ENCODE results near the gene ST6GALNAC3. TPM values are rescaled to one million over a fixed set of nuclear protein-coding genes. Genes with fewer than 3 reads are reported as not detected.

The ST6GALNAC3 gene
- polyA plus RNA-seq, 2 donors, result 0.27 to 0.29 TPM

GRCh38 chr1:76274718-76275117, 200.2 kb downstream of the ST6GALNAC3 start:
- Histone ChIP-seq H3K27ac (ENCODE audit: low read depth in 2 of 2, low read length in 1 of 2) (no peak overlapping the region), H3K36me3 (ENCODE audit: control insufficient read depth in 2 of 2, insufficient read depth in 2 of 2, low read length in 1 of 2) (no peaks in the 10 kb centered on the region), H3K4me1 (ENCODE audit: control insufficient read depth in 2 of 2, insufficient read depth in 2 of 2, low read length in 1 of 2) (no peaks in the 10 kb centered on the region), H3K27me3 (ENCODE audit: control insufficient read depth in 1 of 2, insufficient read depth in 2 of 2, low read length in 2 of 2) (no peaks in the 10 kb centered on the region), H3K4me3 (ENCODE audit: low read depth in 1 of 2, low read length in 2 of 2) (no peak overlapping the region), H3K9me3 (ENCODE audit: control insufficient read depth in 2 of 2, insufficient read depth in 1 of 2, low read depth in 1 of 2, low read length in 1 of 2) (no peaks in the 10 kb centered on the region)
- 84 to 87% methylated on average over 3 of the region's 3 CpGs for WGBS, 2 donors

GRCh38 chr1:76278711-76279100, 204.2 kb downstream of the ST6GALNAC3 start:
- H3K4me3 ChIP-seq (ENCODE audit: low read depth in 1 of 2, low read length in 2 of 2), result no peak overlapping the region
- H3K36me3 ChIP-seq (ENCODE audit: control insufficient read depth in 2 of 2, insufficient read depth in 2 of 2, low read length in 1 of 2), result no peaks in the 10 kb centered on the region
- WGBS, 2 donors, result 68 to 72% methylated on average over 7 of the region's 7 CpGs
- no peaks in the 10 kb centered on the region for H3K27me3 ChIP-seq (ENCODE audit: control insufficient read depth in 1 of 2, insufficient read depth in 2 of 2, low read length in 2 of 2)
- no peaks in the 10 kb centered on the region for H3K9me3 ChIP-seq (ENCODE audit: control insufficient read depth in 2 of 2, insufficient read depth in 1 of 2, low read depth in 1 of 2, low read length in 1 of 2)
- no peaks in the 10 kb centered on the region for H3K4me1 ChIP-seq (ENCODE audit: control insufficient read depth in 2 of 2, insufficient read depth in 2 of 2, low read length in 1 of 2)
- H3K27ac ChIP-seq (ENCODE audit: low read depth in 2 of 2, low read length in 1 of 2), result no peak overlapping the region

DNA sequence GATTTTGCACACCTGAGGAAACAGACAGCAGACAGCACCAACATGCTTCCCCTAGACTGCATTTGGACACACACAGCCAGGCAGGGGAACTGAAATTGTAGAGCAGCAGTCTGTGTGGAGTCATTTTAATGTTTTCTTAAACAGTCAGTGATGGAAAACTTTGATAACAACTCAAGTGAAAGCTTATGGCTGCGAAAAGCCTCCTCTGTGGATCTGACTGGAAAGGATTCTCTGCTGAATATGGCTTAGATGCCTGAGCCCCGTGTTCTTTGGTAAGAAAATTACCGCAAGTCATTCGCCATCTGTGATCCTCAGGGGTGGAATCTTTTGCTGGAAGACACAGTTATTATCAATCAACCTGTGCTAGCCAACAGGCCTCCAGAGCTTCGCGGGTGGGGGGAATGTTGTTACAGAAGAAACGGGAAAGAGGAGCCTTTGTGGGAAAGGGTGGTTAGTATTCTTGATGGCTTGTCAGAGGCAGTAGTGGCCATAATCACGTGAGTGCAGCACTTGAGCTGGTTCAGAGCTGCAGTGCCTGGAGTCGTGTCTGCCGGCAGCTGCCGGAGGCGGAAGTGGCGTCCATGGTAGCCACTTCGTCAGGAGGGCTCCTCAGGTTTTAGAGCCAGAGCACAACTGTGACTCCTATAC, 204.7 kb downstream of the ST6GALNAC3 start:
- Histone ChIP-seq H3K27me3 (ENCODE audit: control insufficient read depth in 1 of 2, insufficient read depth in 2 of 2, low read length in 2 of 2) (no peaks in the 10 kb centered on the region), H3K36me3 (ENCODE audit: control insufficient read depth in 2 of 2, insufficient read depth in 2 of 2, low read length in 1 of 2) (no peaks in the 10 kb centered on the region), H3K4me3 (ENCODE audit: low read depth in 1 of 2, low read length in 2 of 2) (no peak overlapping the region), H3K27ac (ENCODE audit: low read depth in 2 of 2, low read length in 1 of 2) (no peak overlapping the region), H3K4me1 (ENCODE audit: control insufficient read depth in 2 of 2, insufficient read depth in 2 of 2, low read length in 1 of 2) (no peaks in the 10 kb centered on the region), H3K9me3 (ENCODE audit: control insufficient read depth in 2 of 2, insufficient read depth in 1 of 2, low read depth in 1 of 2, low read length in 1 of 2) (no peaks in the 10 kb centered on the region)
- 76 to 78% methylated on average over 14 of the region's 14 CpGs for WGBS, 2 donors

DNA sequence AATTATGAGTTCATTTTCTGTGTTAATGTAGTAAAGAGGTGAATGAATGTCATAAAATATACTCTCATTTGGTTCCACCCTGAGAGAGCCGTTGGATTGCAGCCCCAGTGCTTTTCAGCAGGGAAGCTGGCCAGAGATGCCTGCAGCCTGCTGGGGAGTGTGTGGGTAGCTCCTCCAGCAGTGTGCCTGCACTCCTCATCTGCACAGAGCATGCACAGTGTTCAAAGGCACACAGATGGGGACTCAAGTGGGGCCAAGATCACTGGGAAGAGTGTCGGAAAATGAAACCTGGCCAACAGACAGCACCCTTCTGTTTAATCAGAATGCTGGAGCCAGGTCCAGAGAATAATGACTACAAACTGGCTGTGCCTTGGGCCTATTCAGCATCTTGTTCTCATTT, 206.8 kb downstream of the ST6GALNAC3 start:
- Histone ChIP-seq H3K36me3 (ENCODE audit: control insufficient read depth in 2 of 2, insufficient read depth in 2 of 2, low read length in 1 of 2) (no peaks in the 10 kb centered on the region), H3K27ac (ENCODE audit: low read depth in 2 of 2, low read length in 1 of 2) (no peak overlapping the region), H3K4me1 (ENCODE audit: control insufficient read depth in 2 of 2, insufficient read depth in 2 of 2, low read length in 1 of 2) (no peaks in the 10 kb centered on the region), H3K9me3 (ENCODE audit: control insufficient read depth in 2 of 2, insufficient read depth in 1 of 2, low read depth in 1 of 2, low read length in 1 of 2) (no peaks in the 10 kb centered on the region), H3K4me3 (ENCODE audit: low read depth in 1 of 2, low read length in 2 of 2) (no peak overlapping the region), H3K27me3 (ENCODE audit: control insufficient read depth in 1 of 2, insufficient read depth in 2 of 2, low read length in 2 of 2) (no peaks in the 10 kb centered on the region)
- 49 to 64% methylated on average over 2 of the region's 2 CpGs for WGBS, 2 donors

DNA sequence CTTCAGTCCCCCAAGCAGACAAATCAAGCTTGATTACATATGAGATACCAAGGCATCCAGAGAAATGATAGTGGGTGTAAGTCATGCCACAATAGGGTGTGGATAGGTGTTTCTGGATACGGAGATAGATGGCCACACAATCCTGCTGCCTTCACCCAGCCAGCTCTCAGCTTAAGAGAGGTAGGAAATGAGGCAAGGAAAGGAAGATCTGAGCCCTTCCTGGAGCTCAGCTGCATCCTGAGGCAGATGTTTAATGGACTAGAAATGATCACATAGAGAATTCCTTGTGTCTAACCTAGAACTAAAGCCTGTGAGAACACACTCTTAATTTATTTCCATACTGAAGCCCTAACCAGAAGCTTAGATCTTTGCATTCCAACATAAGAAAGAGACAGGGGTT, 210.3 kb downstream of the ST6GALNAC3 start:
- Histone ChIP-seq H3K36me3 (ENCODE audit: control insufficient read depth in 2 of 2, insufficient read depth in 2 of 2, low read length in 1 of 2) (no peaks in the 10 kb centered on the region), H3K9me3 (ENCODE audit: control insufficient read depth in 2 of 2, insufficient read depth in 1 of 2, low read depth in 1 of 2, low read length in 1 of 2) (no peaks in the 10 kb centered on the region), H3K27ac (ENCODE audit: low read depth in 2 of 2, low read length in 1 of 2) (no peak overlapping the region), H3K27me3 (ENCODE audit: control insufficient read depth in 1 of 2, insufficient read depth in 2 of 2, low read length in 2 of 2) (no peaks in the 10 kb centered on the region), H3K4me1 (ENCODE audit: control insufficient read depth in 2 of 2, insufficient read depth in 2 of 2, low read length in 1 of 2) (no peaks in the 10 kb centered on the region), H3K4me3 (ENCODE audit: low read depth in 1 of 2, low read length in 2 of 2) (no peak overlapping the region)
- WGBS, 2 donors, result 62 to 69% methylated on average over 1 of the region's 1 CpG

GRCh38 chr1:76285578-76286135, 211.1 kb downstream of the ST6GALNAC3 start:
- no peak overlapping the region for H3K4me3 ChIP-seq (ENCODE audit: low read depth in 1 of 2, low read length in 2 of 2)
- H3K27me3 ChIP-seq (ENCODE audit: control insufficient read depth in 1 of 2, insufficient read depth in 2 of 2, low read length in 2 of 2), result no peaks in the 10 kb centered on the region
- no peaks in the 10 kb centered on the region for H3K36me3 ChIP-seq (ENCODE audit: control insufficient read depth in 2 of 2, insufficient read depth in 2 of 2, low read length in 1 of 2)
- no peaks in the 10 kb centered on the region for H3K9me3 ChIP-seq (ENCODE audit: control insufficient read depth in 2 of 2, insufficient read depth in 1 of 2, low read depth in 1 of 2, low read length in 1 of 2)
- 75 to 84% methylated on average over 4 of the region's 4 CpGs for WGBS, 2 donors
- H3K27ac ChIP-seq (ENCODE audit: low read depth in 2 of 2, low read length in 1 of 2), result no peak overlapping the region
- H3K4me1 ChIP-seq (ENCODE audit: control insufficient read depth in 2 of 2, insufficient read depth in 2 of 2, low read length in 1 of 2), result no peaks in the 10 kb centered on the region

DNA sequence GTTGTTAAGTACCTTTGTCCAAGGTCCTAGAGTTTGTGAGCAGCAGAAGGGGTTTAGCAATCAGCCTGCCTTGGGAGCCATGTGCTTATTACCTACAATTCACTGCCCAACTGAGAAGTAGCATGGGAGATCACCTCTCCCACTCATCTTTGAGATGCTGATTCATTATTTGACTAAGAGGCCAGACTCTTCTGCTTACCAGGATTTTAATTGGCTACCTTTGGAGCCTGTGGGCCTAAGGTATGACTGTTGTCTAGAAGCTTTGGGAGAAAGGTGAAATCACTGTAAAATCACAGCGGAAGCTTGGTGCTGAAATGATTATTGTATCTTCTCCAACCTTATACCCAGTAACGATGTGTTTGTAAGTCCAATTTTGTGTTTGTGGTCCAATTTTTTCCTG, 213.4 kb downstream of the ST6GALNAC3 start:
- Histone ChIP-seq H3K36me3 (ENCODE audit: control insufficient read depth in 2 of 2, insufficient read depth in 2 of 2, low read length in 1 of 2) (no peaks in the 10 kb centered on the region), H3K4me1 (ENCODE audit: control insufficient read depth in 2 of 2, insufficient read depth in 2 of 2, low read length in 1 of 2) (no peaks in the 10 kb centered on the region), H3K27me3 (ENCODE audit: control insufficient read depth in 1 of 2, insufficient read depth in 2 of 2, low read length in 2 of 2) (no peaks in the 10 kb centered on the region), H3K9me3 (ENCODE audit: control insufficient read depth in 2 of 2, insufficient read depth in 1 of 2, low read depth in 1 of 2, low read length in 1 of 2) (no peaks in the 10 kb centered on the region), H3K4me3 (ENCODE audit: low read depth in 1 of 2, low read length in 2 of 2) (no peak overlapping the region), H3K27ac (ENCODE audit: low read depth in 2 of 2, low read length in 1 of 2) (no peak overlapping the region)
- WGBS, 2 donors, result 90 to 91% methylated on average over 2 of the region's 2 CpGs

GRCh38 chr1:76288758-76289483, 214.4 kb downstream of the ST6GALNAC3 start:
- H3K4me3 ChIP-seq (ENCODE audit: low read depth in 1 of 2, low read length in 2 of 2), result no peak overlapping the region
- no peak overlapping the region for H3K27ac ChIP-seq (ENCODE audit: low read depth in 2 of 2, low read length in 1 of 2)
- H3K27me3 ChIP-seq (ENCODE audit: control insufficient read depth in 1 of 2, insufficient read depth in 2 of 2, low read length in 2 of 2), result no peaks in the 10 kb centered on the region
- 89 to 91% methylated on average over 5 of the region's 5 CpGs for WGBS, 2 donors
- H3K4me1 ChIP-seq (ENCODE audit: control insufficient read depth in 2 of 2, insufficient read depth in 2 of 2, low read length in 1 of 2), result no peaks in the 10 kb centered on the region
- H3K9me3 ChIP-seq (ENCODE audit: control insufficient read depth in 2 of 2, insufficient read depth in 1 of 2, low read depth in 1 of 2, low read length in 1 of 2), result no peaks in the 10 kb centered on the region
- no peaks in the 10 kb centered on the region for H3K36me3 ChIP-seq (ENCODE audit: control insufficient read depth in 2 of 2, insufficient read depth in 2 of 2, low read length in 1 of 2)

GRCh38 chr1:76289692-76290091, 215.1 kb downstream of the ST6GALNAC3 start:
- Histone ChIP-seq H3K4me1 (ENCODE audit: control insufficient read depth in 2 of 2, insufficient read depth in 2 of 2, low read length in 1 of 2) (no peaks in the 10 kb centered on the region), H3K27me3 (ENCODE audit: control insufficient read depth in 1 of 2, insufficient read depth in 2 of 2, low read length in 2 of 2) (no peaks in the 10 kb centered on the region), H3K27ac (ENCODE audit: low read depth in 2 of 2, low read length in 1 of 2) (no peak overlapping the region), H3K9me3 (ENCODE audit: control insufficient read depth in 2 of 2, insufficient read depth in 1 of 2, low read depth in 1 of 2, low read length in 1 of 2) (no peaks in the 10 kb centered on the region), H3K4me3 (ENCODE audit: low read depth in 1 of 2, low read length in 2 of 2) (no peak overlapping the region), H3K36me3 (ENCODE audit: control insufficient read depth in 2 of 2, insufficient read depth in 2 of 2, low read length in 1 of 2) (no peaks in the 10 kb centered on the region)
- 90 to 95% methylated on average over 2 of the region's 2 CpGs for WGBS, 2 donors

GRCh38 chr1:76290271-76290670, 215.7 kb downstream of the ST6GALNAC3 start:
- Histone ChIP-seq H3K4me3 (ENCODE audit: low read depth in 1 of 2, low read length in 2 of 2) (no peak overlapping the region), H3K36me3 (ENCODE audit: control insufficient read depth in 2 of 2, insufficient read depth in 2 of 2, low read length in 1 of 2) (no peaks in the 10 kb centered on the region), H3K9me3 (ENCODE audit: control insufficient read depth in 2 of 2, insufficient read depth in 1 of 2, low read depth in 1 of 2, low read length in 1 of 2) (no peaks in the 10 kb centered on the region), H3K4me1 (ENCODE audit: control insufficient read depth in 2 of 2, insufficient read depth in 2 of 2, low read length in 1 of 2) (no peaks in the 10 kb centered on the region), H3K27ac (ENCODE audit: low read depth in 2 of 2, low read length in 1 of 2) (no peak overlapping the region), H3K27me3 (ENCODE audit: control insufficient read depth in 1 of 2, insufficient read depth in 2 of 2, low read length in 2 of 2) (no peaks in the 10 kb centered on the region)
- 64 to 72% methylated on average over 2 of the region's 2 CpGs for WGBS, 2 donors

Data from esophagus (tissue), 2 donors.